ENCODE results near the gene EGFL7.

Gene EGFL7

GRCh38 chr9:136674786-136675349, 12.2 kb downstream of the EGFL7 start:
- Histone ChIP-seq H3K4me3 (ENCODE audit: low read depth, low read length) (no peak overlapping the region), H3K9me3 (no peaks in the 10 kb centered on the region), H3K4me1 (peaks cover 4% of the 10 kb centered on the region; the same call in 1 of the 2 replicates), H3K27me3 (peaks cover 3% of the 10 kb centered on the region; the same call in 1 of the 2 replicates), H3K36me3 (no peaks in the 10 kb centered on the region)
- no peak for TF ChIP-seq CTCF (IDR thresholded peaks at IDR 0.05; ENCODE audit: low read depth, low read length)
- no peak for DNase-seq

GRCh38 chr9:136675477-136676296, 13.0 kb downstream of the EGFL7 start:
- Histone ChIP-seq H3K4me1 (peaks cover under 1% of the 10 kb centered on the region; the same call in 1 of the 2 replicates), H3K36me3 (no peaks in the 10 kb centered on the region), H3K27me3 (no peaks in the 10 kb centered on the region; the same call in 1 of the 2 replicates), H3K9me3 (no peaks in the 10 kb centered on the region), H3K4me3 (ENCODE audit: low read depth, low read length) (no peak overlapping the region)
- DNase-seq, result no peak
- TF ChIP-seq CTCF (IDR thresholded peaks at IDR 0.05; ENCODE audit: low read depth, low read length), result no peak

GRCh38 chr9:136676297-136676794, 13.6 kb downstream of the EGFL7 start:
- Histone ChIP-seq H3K36me3 (no peaks in the 10 kb centered on the region), H3K9me3 (no peaks in the 10 kb centered on the region), H3K27me3 (no peaks in the 10 kb centered on the region), H3K4me3 (ENCODE audit: low read depth, low read length) (no peak overlapping the region), H3K4me1 (no peaks in the 10 kb centered on the region; the same call in 1 of the 2 replicates)
- DNase-seq, result no peak
- TF ChIP-seq CTCF (IDR thresholded peaks at IDR 0.05; ENCODE audit: low read depth, low read length), result no peak

GRCh38 chr9:136676920-136677686, 14.4 kb downstream of the EGFL7 start:
- no peak overlapping the region for H3K4me3 ChIP-seq (ENCODE audit: low read depth, low read length)

GRCh38 chr9:136678034-136678433, 15.3 kb downstream of the EGFL7 start:
- Histone ChIP-seq H3K4me1 (no peaks in the 10 kb centered on the region; the same call in 1 of the 2 replicates), H3K27me3 (no peaks in the 10 kb centered on the region), H3K4me3 (ENCODE audit: low read depth, low read length) (no peak overlapping the region)

More at GRCh38 chr9:136676920-136677686, 14.4 kb downstream of the EGFL7 start:
- TF ChIP-seq CTCF (IDR thresholded peaks at IDR 0.05; ENCODE audit: low read depth, low read length), result no peak
- DNase-seq, result no peak
- Histone ChIP-seq H3K4me1 (no peaks in the 10 kb centered on the region; the same call in 1 of the 2 replicates), H3K27me3 (no peaks in the 10 kb centered on the region), H3K9me3 (no peaks in the 10 kb centered on the region), H3K36me3 (no peaks in the 10 kb centered on the region)

More at GRCh38 chr9:136678034-136678433, 15.3 kb downstream of the EGFL7 start:
- H3K9me3 ChIP-seq, result no peaks in the 10 kb centered on the region
- no peak for TF ChIP-seq CTCF (IDR thresholded peaks at IDR 0.05; ENCODE audit: low read depth, low read length)
- DNase-seq, result no peak
- H3K36me3 ChIP-seq, result no peaks in the 10 kb centered on the region
